PC-3 (cell line): Measurements from ENCODE around the gene TMEM131L. TPM values are rescaled to one million over a fixed set of nuclear protein-coding genes. Genes with fewer than 3 reads are reported as not detected.

Experiments used
- ATAC-seq: fragments of 200-7000 bp; cut with Tn5 transposase; 2 replicates; pipeline ENCODE4 v1.9.1; 2020; ENCODE audit warnings: mild to moderate bottlenecking, moderate library complexity
- BruUV-seq: library from RNA; stranded (reverse); fragments of 400-500 nt; replicated peaks from 2 replicates; lab custom pipeline; 2021; lab: Mats Ljungman, UMichigan
- CTCF ChIA-PET: fragments of 300-600 bp; sonication (Branson Sonifier 250); formaldehyde crosslinking; loops from one replicate; lab custom pipeline; 2022; ENCODE audit warnings: antibody characterized with exemption; lab: Charles Lee
- POLR2A ChIA-PET: fragments of 300-600 bp; sonication (Branson Sonifier 250); formaldehyde crosslinking; loops from one replicate; lab custom pipeline; 2022; ENCODE audit warnings: antibody characterized with exemption; ENCODE audit not compliant: unreplicated experiment; lab: Charles Lee
- DNase-seq: peaks from one replicate; pipeline ENCODE4 v3.0.0-alpha.2; 2015
- H2AFZ ChIP-seq: fragments of 300-600 bp; sonication (generic); 2 replicates; pipeline ENCODE4 v1.6.0; 2016; ENCODE audit warnings: antibody characterized with exemption, low read length
- H3F3A ChIP-seq: fragments of 300-600 bp; sonication (generic); one replicate; pipeline ENCODE4 v1.6.0; 2017; ENCODE audit warnings: antibody characterized with exemption, low read length, control low read depth, mild to moderate bottlenecking; ENCODE audit not compliant: unreplicated experiment
- H3K27ac ChIP-seq: fragments of 300-600 bp; sonication (generic); 2 replicates; pipeline ENCODE4 v1.5.1; 2016; ENCODE audit warnings: mild to moderate bottlenecking, low read length
- H3K27me3 ChIP-seq: fragments of 300-600 bp; sonication (generic); 2 replicates; pipeline ENCODE4 v1.6.1; 2016; ENCODE audit warnings: low read length, mixed read lengths
- H3K36me3 ChIP-seq: fragments of 300-600 bp; sonication (generic); 2 replicates; pipeline ENCODE4 v1.6.1; 2016; ENCODE audit warnings: low read depth, mixed run types, low read length, mixed read lengths
- H3K4me1 ChIP-seq: fragments of 300-600 bp; sonication (generic); 2 replicates; pipeline ENCODE4 v1.5.1; 2016; ENCODE audit warnings: low read length; ENCODE audit not compliant: insufficient read depth
- H3K4me2 ChIP-seq: fragments of 300-600 bp; sonication (generic); 2 replicates; pipeline ENCODE4 v1.6.0; 2016; ENCODE audit warnings: low read length
- H3K4me3 ChIP-seq: fragments of 300-600 bp; sonication (generic); 2 replicates; pipeline ENCODE4 v1.5.1; 2016; ENCODE audit warnings: mild to moderate bottlenecking, low read length, mixed read lengths
- H3K79me2 ChIP-seq: fragments of 300-600 bp; sonication (generic); 2 replicates; pipeline ENCODE4 v1.6.1; 2017; ENCODE audit warnings: low read length, mixed read lengths
- H3K9ac ChIP-seq: fragments of 300-600 bp; sonication (generic); 2 replicates; pipeline ENCODE4 v1.6.0; 2016; ENCODE audit warnings: mild to moderate bottlenecking, low read length
- H3K9me2 ChIP-seq: fragments of 300-600 bp; sonication (generic); replicated peaks from 2 replicates; pipeline ENCODE4 v1.6.1; 2016; ENCODE audit warnings: mixed run types, low read length, mixed read lengths
- H3K9me3 ChIP-seq: fragments of 300-600 bp; sonication (generic); 2 replicates; pipeline ENCODE4 v1.6.1; 2016; ENCODE audit warnings: low read length, mixed read lengths
- H4K20me1 ChIP-seq: fragments of 300-600 bp; sonication (generic); 2 replicates; pipeline ENCODE4 v1.6.1; 2016; ENCODE audit warnings: low read length, mixed read lengths
- EZH2 ChIP-seq: fragments of 300-600 bp; sonication (generic); IDR thresholded peaks from one replicate; pipeline ENCODE4 v1.6.1; 2017; ENCODE audit warnings: antibody characterized with exemption, mild to moderate bottlenecking, low read length; ENCODE audit not compliant: unreplicated experiment
- EZH2phosphoT487 ChIP-seq: fragments of 300-600 bp; sonication (generic); IDR thresholded peaks from 2 replicates; pipeline ENCODE4 v1.6.1; 2018; ENCODE audit warnings: mild to moderate bottlenecking, antibody characterized with exemption, low read length, borderline replicate concordance
- intact Hi-C: fragments of 100-400 bp; cut with micrococcal nuclease; formaldehyde crosslinking; loops from 2 replicates; pipeline ENCODE4 v1.9.0; 2023
- total RNA-seq: library from RNA; depleted of rRNA; stranded (reverse); fragments of >200 nt; gene quantifications from 2 replicates; pipeline ENCODE4 v1.2.3, GENCODE V29; 2014
- TF ChIP-seq, protein P1 (sequence below): fragments of 300-600 bp; sonication (generic); conservative IDR thresholded peaks from 2 replicates; pipeline ENCODE4 v1.5.1; 2017; ENCODE audit warnings: antibody characterized with exemption, low read depth, mild to moderate bottlenecking, low read length

The TMEM131L gene
- total RNA-seq, 1 experiment from 2014 or later: 7.7 TPM

DNA sequence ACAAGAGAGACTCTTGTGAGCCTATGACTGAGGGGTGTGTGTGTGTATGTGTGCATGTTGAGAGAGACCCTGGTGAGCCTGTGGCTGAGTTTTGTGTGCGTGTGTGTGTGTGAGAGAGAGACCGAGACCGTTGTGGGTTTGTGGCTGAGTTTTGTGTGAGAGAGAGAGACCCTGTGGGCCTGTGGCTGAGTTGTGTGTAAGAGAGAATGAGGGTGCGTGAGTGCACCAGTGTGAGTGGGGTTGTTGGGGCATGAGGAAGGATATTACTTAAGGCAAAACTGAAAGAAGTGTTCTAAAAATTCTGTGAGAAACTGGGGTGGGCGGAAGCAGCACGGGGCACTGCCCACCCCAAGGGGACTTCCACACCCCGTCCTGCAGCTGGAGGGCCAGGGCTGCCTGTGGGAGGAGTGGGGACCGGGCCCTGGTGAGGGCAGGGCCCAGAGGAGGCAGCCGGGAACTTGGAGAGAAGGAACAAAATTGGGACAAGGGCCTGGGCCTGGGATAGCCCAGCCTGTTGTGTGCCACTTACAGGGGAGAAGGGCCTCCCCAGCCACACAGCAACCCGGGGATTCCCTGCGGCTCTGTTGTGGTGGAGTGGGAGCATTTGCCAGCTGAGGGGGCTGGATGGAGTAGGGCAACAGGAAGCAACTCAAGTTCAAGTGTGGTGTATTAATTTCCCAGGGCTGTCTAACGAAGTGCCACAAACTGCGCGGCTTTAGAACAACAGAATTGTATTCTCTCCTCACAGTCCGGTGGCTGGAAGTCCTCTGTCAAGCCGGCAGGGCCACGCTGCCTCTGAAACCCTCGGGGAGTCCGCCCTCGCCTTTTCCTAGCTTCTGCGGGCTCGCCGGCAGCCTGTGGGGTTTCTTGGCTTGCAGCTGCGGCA is 22.1 kb downstream of the TMEM131L start:
- no TSS peak for BruUV-seq
- H3K27me3 ChIP-seq: no peaks in the 10 kb centered on the region
- ChIA-PET CTCF (no interaction called here), POLR2A (no interaction called here)
- no peaks in the 10 kb centered on the region for H3K9me3 ChIP-seq
- intact Hi-C loops: no loop called here
- DNase-seq: no peak
- H3K27ac ChIP-seq: peak overlapping the region; percentile 99
- no peak overlapping the region for H2AFZ ChIP-seq
- no peaks in the 10 kb centered on the region for H3K9me2 ChIP-seq
- H3K4me3 ChIP-seq: no peak overlapping the region
- no peak for TF ChIP-seq EZH2phosphoT487
- no peak for TF ChIP-seq EZH2
- TF ChIP-seq, protein P1, sequence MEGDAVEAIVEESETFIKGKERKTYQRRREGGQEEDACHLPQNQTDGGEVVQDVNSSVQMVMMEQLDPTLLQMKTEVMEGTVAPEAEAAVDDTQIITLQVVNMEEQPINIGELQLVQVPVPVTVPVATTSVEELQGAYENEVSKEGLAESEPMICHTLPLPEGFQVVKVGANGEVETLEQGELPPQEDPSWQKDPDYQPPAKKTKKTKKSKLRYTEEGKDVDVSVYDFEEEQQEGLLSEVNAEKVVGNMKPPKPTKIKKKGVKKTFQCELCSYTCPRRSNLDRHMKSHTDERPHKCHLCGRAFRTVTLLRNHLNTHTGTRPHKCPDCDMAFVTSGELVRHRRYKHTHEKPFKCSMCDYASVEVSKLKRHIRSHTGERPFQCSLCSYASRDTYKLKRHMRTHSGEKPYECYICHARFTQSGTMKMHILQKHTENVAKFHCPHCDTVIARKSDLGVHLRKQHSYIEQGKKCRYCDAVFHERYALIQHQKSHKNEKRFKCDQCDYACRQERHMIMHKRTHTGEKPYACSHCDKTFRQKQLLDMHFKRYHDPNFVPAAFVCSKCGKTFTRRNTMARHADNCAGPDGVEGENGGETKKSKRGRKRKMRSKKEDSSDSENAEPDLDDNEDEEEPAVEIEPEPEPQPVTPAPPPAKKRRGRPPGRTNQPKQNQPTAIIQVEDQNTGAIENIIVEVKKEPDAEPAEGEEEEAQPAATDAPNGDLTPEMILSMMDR: no peak
- peak overlapping the region; percentile 90 for H3K4me2 ChIP-seq
- no peaks in the 10 kb centered on the region for H3F3A ChIP-seq
- no peak for ATAC-seq
- H3K36me3 ChIP-seq: no peaks in the 10 kb centered on the region
- H4K20me1 ChIP-seq: no peaks in the 10 kb centered on the region
- peaks cover 25% of the 10 kb centered on the region for H3K79me2 ChIP-seq
- peaks cover 59% of the 10 kb centered on the region for H3K4me1 ChIP-seq
- peak overlapping the region; percentile 84 for H3K9ac ChIP-seq

DNA sequence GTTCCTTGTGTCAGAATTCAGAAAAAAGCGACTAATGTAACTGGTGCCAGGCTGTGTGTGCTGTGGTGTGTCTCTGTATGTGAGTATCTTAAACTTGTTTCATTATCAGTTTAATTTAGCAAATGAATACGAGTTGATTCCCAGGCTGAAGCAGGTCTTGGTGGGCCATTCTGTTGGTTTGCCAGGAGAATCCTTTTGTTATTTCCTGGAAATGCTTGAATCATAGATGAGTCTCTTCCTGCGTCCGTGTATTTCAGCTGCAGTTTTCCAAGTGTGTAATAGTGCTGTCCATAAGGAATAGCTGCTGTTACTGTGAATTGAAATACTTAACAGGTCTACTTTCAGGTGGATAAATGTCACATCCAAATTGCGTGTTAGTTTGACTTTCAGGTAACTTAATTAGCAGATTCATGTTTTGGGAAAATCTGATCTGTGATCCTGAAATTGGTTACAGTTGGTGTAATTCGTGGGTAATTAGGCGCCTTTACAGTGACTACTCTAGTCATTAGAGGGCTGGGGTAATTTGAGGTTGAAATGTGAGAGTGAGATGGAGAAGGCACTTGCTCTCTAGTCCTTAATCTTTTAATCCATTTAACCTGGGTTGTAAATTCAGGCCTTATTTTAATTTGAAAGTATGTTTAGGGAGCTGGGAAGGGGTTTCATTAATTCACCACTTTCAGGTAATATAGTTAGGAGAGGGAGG is 23.8 kb downstream of the TMEM131L start:
- H3K79me2 ChIP-seq: peaks cover 37% of the 10 kb centered on the region
- intact Hi-C loops: no loop called here
- H3K4me2 ChIP-seq: peak overlapping the region; percentile 29; the same call in 1 of the 2 replicates
- ATAC-seq (no peak), DNase-seq (peak; percentile 44)
- ChIA-PET CTCF (no interaction called here), POLR2A (no interaction called here)
- no peaks in the 10 kb centered on the region for H3K9me2 ChIP-seq
- H3F3A ChIP-seq: no peaks in the 10 kb centered on the region
- H3K36me3 ChIP-seq: no peaks in the 10 kb centered on the region
- no peak overlapping the region for H3K4me3 ChIP-seq
- H3K27ac ChIP-seq: peak overlapping the region; percentile 56
- peaks cover 52% of the 10 kb centered on the region for H3K4me1 ChIP-seq
- H4K20me1 ChIP-seq: no peaks in the 10 kb centered on the region
- TF ChIP-seq EZH2 (no peak), EZH2phosphoT487 (no peak)
- TF ChIP-seq, protein P1: no peak
- no TSS peak for BruUV-seq
- H3K9ac ChIP-seq: no peak overlapping the region
- H3K9me3 ChIP-seq: no peaks in the 10 kb centered on the region
- no peak overlapping the region for H2AFZ ChIP-seq
- no peaks in the 10 kb centered on the region for H3K27me3 ChIP-seq
